NCI-H2107 treated with DMSO at 0.1 percent for 48 hours (cell line): Measurements from ENCODE around the gene MAP2K1.
A peak's percentile ranks its signal among the peaks of the same experiment; 100 is the strongest.

Experiments
- DNase-seq: peaks from one replicate; lab custom pipeline; 2025; ENCODE audit not compliant: unreplicated experiment; lab: John Stamatoyannopoulos, UW

The MAP2K1 gene

DNA sequence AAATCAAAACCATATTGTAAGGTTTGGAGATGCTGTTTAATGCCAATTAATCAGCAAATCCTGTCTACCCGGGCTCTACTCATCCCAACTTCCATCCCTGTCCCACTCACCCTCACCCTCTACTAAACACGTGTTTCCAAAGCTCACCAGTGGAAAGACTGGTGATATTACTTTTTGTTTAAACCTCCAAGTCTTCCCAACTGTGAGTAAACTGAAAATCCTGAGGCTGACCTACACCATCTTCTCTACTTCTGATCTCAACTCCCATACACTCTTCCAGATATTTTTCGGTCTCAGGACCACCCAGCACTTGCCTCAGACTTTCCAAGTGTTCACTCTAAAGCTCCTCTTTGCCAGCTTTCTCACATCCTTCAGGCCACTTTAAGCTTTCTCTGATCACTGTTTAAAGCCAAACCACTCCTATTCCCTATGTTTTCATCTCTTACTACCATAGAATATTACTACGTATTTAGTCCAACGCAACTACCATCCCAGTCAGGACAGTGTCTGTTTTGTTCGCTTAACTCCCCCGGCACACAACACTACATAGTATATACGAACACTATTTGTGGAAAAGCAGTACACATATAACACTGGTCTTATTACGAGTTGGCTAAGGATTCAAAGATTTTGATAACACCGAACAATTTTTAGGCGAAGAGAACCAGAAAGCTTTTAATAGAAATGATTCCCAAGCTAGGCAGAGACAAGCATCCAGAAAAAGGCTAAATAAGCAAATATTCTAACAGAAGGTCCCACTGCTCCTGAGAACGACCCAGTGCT lies 117.3 kb downstream of the MAP2K1 start:
- DNase-seq, result no peak

DNA sequence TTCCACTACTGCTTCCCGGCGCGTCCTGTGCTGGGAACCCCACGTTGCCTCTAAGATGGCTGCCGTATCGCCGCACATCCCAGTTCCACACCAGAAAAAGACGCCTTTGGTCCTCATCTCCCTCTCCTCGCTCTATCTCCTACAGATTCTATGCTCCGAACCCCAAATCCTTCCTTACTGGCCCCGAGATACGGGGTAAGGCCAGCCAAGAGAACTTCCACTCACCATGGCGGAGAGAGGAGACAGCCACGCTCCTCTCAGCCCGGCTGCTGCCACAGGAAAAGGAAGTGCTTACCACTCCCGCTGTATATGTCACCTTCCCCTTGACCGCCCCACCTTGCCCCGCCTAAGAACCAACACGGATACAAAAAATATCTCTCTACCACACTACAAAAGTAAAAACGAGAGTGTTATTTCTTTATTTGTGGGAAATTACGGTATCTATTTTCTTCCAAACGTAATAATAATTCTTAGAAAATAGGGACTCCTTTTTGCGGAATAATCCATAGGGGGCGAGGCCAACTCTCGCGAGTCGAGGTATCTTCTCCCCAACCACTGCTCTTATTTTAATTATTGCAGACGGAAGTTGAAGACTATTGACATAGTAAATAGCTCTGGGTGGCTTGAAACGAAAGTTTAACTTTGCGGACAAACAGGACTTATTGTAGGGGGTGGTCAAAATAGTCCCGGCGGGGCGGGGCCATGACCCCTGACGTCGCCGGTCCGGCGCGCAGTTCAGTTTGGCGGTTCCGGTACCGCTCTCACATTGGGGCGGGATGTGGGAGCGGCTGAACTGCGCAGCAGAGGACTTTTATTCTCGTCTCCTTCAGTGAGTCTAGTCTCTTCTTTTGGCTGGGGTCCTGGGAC lies 118.1 kb downstream of the MAP2K1 start, which contains the start of the genes RPL4 and ZWILCH:
Gene RPL4, minus strand, starts transcription at position 293 of the 867 bp plus-strand sequence. Its CDS starts 65 bp downstream, at position 228.
Gene ZWILCH, plus strand, starts transcription at position 764 of the 867 bp plus-strand sequence. Its CDS starts 13 bp downstream, at position 777.
- peak; percentile 59 for DNase-seq

DNA sequence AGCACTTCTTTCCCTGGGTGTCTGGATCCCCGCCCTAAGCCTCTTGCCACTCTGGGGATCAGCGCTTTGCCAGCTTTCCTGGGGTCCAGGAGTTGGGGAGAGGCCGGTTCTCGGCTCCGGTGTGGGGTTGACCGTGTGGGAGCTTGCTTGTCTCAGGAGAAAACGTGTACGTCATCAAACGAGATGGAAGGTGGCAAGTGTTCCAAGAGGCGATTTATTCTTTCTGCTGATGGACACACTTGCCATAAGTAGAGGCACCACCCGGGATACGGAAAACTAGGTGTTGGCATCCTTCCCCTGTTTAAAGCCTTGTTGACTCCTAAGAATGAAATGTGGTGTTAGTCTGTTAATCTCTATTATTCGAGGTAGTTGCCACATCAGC lies 118.7 kb downstream of the MAP2K1 start:
- no peak for DNase-seq

DNA sequence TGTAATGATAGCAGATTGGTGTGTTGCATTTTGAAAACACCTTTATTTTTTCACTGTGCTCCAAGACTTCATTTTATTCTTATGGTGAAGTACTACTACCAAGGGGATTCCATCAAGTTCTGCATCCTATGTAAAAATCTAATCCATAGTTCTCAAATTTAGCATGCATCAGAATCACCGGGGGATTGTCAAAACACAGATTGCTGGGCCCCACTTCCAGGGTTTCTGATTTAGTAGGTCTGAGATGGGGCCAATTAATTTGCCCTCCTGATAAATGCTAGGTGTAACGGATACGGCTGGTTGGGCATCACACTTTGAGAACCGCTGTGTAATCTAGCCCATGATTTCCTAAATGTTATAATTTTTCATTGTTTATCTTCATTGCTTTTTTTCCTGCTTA lies 119.1 kb downstream of the MAP2K1 start:
- no peak for DNase-seq

DNA sequence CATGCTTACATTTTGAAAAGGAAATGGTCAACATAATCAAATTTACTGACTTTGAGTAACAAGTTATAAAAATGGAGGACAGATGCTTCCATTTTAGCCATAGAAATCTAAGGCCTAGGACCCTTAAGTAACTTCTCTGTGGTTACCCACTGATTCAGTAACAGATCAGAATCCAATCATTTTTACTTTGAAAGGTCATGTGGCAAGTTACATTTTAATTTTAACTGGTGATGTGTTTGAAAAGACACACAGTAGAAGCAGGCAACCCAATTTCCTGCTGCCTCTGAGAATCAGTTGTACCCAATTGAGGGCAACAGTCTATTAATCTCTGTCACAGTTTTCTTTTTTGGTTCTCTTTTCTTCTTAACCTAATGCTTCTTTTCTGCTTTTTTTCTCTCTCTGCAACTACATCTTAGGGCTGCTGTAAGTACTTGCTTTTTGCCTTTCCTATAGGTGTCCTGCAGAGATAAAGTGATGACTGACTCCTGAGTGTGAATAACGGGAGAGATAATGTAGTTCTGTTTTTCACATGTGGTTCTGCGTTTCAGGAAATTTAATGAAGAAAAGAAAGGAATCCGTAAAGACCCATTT lies 121.7 kb downstream of the MAP2K1 start:
- no peak for DNase-seq

DNA sequence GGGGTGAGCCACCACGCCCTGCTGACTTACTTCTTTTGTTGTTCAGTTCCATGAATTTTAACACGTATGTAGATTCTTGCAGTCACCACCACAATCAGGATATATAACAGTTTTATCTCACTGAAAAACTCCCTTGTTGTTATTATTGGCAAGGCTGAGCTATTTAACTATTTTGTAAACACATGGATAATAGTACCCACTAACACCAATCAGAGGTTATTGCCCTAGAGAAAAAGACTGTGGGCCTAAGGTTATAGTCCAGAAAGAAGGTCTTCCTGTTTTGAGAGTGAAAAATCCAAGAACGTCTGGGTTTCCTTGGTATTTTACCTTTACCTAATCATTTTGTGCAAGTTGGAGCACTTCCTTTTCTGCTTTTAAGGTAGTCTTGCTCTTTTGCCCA lies 127.9 kb downstream of the MAP2K1 start:
- DNase-seq, result no peak

DNA sequence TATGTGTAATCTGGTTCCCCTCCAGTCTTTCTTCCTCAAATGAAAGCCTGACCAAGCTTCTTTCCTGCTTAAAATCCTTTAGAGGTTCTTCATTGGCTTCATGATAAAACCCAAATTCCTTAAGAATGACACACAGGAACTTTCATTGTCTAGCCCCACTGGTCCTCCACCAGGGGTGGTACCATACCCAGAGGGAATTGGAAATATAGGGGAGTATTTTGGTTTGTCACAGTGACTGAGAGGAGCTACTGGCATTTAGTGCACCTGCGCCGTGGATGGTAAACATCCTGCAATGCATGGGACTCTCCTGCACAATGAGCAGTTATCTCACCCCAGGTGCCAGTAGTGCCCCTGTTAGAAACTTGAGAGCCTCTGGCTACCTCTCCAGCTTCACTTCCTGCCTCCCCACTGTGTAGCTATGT lies 129.2 kb downstream of the MAP2K1 start:
- no peak for DNase-seq

DNA sequence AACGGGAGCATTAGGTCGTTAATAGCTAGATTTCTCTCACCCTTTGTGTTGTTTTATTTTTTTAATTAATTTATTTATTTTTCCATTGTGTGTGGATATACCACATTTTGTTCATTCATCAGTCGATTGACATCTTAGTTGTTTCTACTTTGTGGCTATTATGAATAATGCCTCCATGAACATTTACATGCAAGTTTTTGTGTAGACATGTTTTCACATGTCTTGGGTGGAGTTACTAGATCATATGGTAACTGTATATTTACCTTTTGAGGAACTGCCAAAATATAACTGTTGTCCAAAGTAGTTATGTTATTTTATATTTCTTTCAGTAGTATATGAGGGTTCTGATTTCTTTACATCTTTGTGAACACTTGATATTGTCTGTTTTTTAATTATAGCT lies 137.2 kb downstream of the MAP2K1 start:
- DNase-seq, result no peak

DNA sequence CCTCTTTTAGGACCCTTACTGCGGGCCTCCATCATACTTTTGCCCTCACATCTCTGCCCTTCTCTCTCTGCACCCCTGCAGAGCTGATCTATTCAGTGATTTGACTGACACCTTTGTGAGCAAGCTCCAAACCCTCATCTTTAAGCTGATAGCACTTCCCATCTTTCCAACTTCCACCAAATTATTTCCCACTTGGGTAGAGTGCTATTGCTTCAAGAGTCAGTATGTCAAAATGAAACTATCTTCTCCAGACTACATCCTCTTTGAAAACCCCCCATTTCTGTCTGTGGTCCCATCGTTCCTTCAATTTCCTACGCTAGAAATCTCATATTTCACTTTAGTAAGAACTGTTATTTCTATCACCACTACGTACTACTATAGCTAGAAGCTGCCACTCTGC lies 138.1 kb downstream of the MAP2K1 start:
- no peak for DNase-seq

DNA sequence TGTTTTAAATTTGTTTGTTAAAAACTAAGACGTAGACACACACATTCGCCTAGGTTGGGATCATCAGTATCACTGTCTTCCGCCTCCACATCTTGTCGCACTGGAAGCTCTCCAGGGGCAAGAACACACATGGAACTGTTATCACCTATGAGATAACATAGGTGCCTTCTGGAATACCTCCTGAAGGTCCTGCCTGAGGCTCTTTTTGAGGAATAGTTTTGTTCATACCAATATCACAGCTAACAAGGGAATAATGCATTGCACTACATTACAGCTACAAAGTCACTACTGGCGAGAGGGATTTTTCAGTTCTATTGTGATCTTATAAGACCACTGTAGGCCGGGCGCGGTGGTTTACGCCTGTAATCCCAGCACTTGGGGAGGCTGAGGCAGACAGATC lies 148.3 kb downstream of the MAP2K1 start:
- DNase-seq, result no peak
